Neural cell (in vitro differentiated cells): ENCODE measurements around the gene IGFBP7.

Source experiments
- EP300 ChIP-seq: fragments of 450-650 bp; conservative IDR thresholded peaks from 2 replicates; pipeline ENCODE4 v1.6.1; 2014; ENCODE audit warnings: antibody characterized with exemption, mild to moderate bottlenecking, moderate library complexity; ENCODE audit not compliant: poor library complexity, severe bottlenecking
- TF ChIP-seq, protein P1 (sequence below): fragments of 450-650 bp; IDR thresholded peaks from 2 replicates; pipeline ENCODE4 v1.5.1; 2014; ENCODE audit warnings: antibody characterized with exemption, mild to moderate bottlenecking, moderate library complexity; ENCODE audit not compliant: poor library complexity, severe bottlenecking

DNA sequence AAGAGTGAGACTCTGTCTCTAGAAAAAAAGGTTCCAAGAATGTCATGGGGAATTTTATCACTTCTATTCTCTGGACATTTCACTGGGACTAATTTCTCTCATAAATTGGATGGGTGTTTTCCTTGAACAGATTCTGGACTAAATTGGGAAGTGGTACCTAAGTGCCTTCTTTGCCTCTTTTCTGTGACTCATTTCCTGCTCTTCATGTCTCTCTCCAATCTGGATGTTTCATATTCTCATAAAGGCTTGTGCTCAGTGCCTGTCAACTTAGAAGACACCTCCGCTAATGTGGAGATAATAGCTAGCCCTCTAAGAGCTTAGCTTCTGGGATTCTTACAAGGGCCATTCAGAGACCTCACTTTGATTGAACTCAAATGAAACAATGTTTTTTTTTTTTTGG is 38.0 kb upstream of the IGFBP7 start:
- TF ChIP-seq, protein P1, sequence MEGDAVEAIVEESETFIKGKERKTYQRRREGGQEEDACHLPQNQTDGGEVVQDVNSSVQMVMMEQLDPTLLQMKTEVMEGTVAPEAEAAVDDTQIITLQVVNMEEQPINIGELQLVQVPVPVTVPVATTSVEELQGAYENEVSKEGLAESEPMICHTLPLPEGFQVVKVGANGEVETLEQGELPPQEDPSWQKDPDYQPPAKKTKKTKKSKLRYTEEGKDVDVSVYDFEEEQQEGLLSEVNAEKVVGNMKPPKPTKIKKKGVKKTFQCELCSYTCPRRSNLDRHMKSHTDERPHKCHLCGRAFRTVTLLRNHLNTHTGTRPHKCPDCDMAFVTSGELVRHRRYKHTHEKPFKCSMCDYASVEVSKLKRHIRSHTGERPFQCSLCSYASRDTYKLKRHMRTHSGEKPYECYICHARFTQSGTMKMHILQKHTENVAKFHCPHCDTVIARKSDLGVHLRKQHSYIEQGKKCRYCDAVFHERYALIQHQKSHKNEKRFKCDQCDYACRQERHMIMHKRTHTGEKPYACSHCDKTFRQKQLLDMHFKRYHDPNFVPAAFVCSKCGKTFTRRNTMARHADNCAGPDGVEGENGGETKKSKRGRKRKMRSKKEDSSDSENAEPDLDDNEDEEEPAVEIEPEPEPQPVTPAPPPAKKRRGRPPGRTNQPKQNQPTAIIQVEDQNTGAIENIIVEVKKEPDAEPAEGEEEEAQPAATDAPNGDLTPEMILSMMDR, result no peak
- no peak for TF ChIP-seq EP300
